DOHH2 (cell line): ENCODE results near the gene GLRX2.

Experiments
- H3F3A ChIP-seq: fragments of 200-600 bp; sonication (generic), shearing (Covaris generic); 2 replicates; pipeline ENCODE4 v1.6.0; 2016; ENCODE audit warnings: antibody characterized with exemption, mild to moderate bottlenecking; ENCODE audit not compliant: control insufficient read depth, insufficient read depth
- H3K27ac ChIP-seq: fragments of 200-600 bp; sonication (generic); 2 replicates; pipeline ENCODE4 v1.5.1; 2014; ENCODE audit warnings: low read depth, mild to moderate bottlenecking, low read length, moderate library complexity
- H3K27me3 ChIP-seq: fragments of 200-600 bp; sonication (generic); 2 replicates; pipeline ENCODE4 v1.6.1; 2014; ENCODE audit warnings: mild to moderate bottlenecking, low read length, mixed read lengths; ENCODE audit not compliant: control insufficient read depth
- H3K36me3 ChIP-seq: fragments of 200-600 bp; sonication (generic); 2 replicates; pipeline ENCODE4 v1.6.1; 2014; ENCODE audit warnings: mild to moderate bottlenecking, low read length, moderate library complexity, mixed read lengths; ENCODE audit not compliant: control insufficient read depth
- H3K4me1 ChIP-seq: fragments of 200-600 bp; sonication (generic); 2 replicates; pipeline ENCODE4 v1.6.1; 2014; ENCODE audit warnings: mild to moderate bottlenecking, low read length, mixed read lengths; ENCODE audit not compliant: control insufficient read depth
- H3K4me2 ChIP-seq: fragments of 200-600 bp; sonication (generic); 2 replicates; pipeline ENCODE4 v1.6.0; 2014; ENCODE audit warnings: mild to moderate bottlenecking, low read length, moderate library complexity
- H3K4me3 ChIP-seq: fragments of 200-600 bp; sonication (generic); 2 replicates; pipeline ENCODE4 v1.5.1; 2014; ENCODE audit warnings: mild to moderate bottlenecking, low read length, mixed read lengths
- H3K79me2 ChIP-seq: fragments of 200-600 bp; sonication (generic); 2 replicates; pipeline ENCODE4 v1.6.1; 2014; ENCODE audit warnings: mild to moderate bottlenecking, low read length, mixed read lengths; ENCODE audit not compliant: control insufficient read depth
- H3K9me2 ChIP-seq: fragments of 200-600 bp; sonication (generic); replicated peaks from 2 replicates; pipeline ENCODE4 v1.6.1; 2014; ENCODE audit warnings: mild to moderate bottlenecking, low read length, mixed read lengths; ENCODE audit not compliant: control insufficient read depth
- H3K9me3 ChIP-seq: fragments of 200-600 bp; sonication (generic); 2 replicates; pipeline ENCODE4 v1.6.1; 2014; ENCODE audit warnings: antibody characterized with exemption, low read length, mixed read lengths; ENCODE audit not compliant: control insufficient read depth, insufficient read depth
- H4K20me1 ChIP-seq: fragments of 200-600 bp; sonication (generic); 2 replicates; pipeline ENCODE4 v1.6.0; 2014; ENCODE audit warnings: low read depth, mild to moderate bottlenecking, antibody characterized with exemption, low read length, moderate library complexity; ENCODE audit not compliant: control insufficient read depth, insufficient read depth
- EZH2phosphoT487 ChIP-seq: fragments of 200-600 bp; sonication (generic); IDR thresholded peaks from 2 replicates; pipeline ENCODE4 v1.6.1; 2017; ENCODE audit warnings: borderline replicate concordance, mild to moderate bottlenecking, antibody characterized with exemption, low read length, moderate library complexity, mixed read lengths
- TF ChIP-seq, protein P1 (sequence below): fragments of 200-600 bp; sonication (generic); IDR thresholded peaks from one replicate; pipeline ENCODE4 v1.5.1; 2014; ENCODE audit warnings: antibody characterized with exemption, mild to moderate bottlenecking, low read depth, low read length; ENCODE audit not compliant: poor library complexity, severe bottlenecking

GLRX2 gene

GRCh38 chr1:193079187-193079586 lies 26.0 kb downstream of the GLRX2 start:
- H3K36me3 ChIP-seq, result peaks cover 83% of the 10 kb centered on the region
- no peaks in the 10 kb centered on the region for H3K9me2 ChIP-seq
- TF ChIP-seq, protein P1, sequence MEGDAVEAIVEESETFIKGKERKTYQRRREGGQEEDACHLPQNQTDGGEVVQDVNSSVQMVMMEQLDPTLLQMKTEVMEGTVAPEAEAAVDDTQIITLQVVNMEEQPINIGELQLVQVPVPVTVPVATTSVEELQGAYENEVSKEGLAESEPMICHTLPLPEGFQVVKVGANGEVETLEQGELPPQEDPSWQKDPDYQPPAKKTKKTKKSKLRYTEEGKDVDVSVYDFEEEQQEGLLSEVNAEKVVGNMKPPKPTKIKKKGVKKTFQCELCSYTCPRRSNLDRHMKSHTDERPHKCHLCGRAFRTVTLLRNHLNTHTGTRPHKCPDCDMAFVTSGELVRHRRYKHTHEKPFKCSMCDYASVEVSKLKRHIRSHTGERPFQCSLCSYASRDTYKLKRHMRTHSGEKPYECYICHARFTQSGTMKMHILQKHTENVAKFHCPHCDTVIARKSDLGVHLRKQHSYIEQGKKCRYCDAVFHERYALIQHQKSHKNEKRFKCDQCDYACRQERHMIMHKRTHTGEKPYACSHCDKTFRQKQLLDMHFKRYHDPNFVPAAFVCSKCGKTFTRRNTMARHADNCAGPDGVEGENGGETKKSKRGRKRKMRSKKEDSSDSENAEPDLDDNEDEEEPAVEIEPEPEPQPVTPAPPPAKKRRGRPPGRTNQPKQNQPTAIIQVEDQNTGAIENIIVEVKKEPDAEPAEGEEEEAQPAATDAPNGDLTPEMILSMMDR, result no peak
- no peak for TF ChIP-seq EZH2phosphoT487
- no peaks in the 10 kb centered on the region for H3K9me3 ChIP-seq
- H3K4me2 ChIP-seq, result no peak overlapping the region
- H3K4me3 ChIP-seq, result no peak overlapping the region
- H3F3A ChIP-seq, result no peaks in the 10 kb centered on the region
- H3K4me1 ChIP-seq, result peaks cover 10% of the 10 kb centered on the region
- no peaks in the 10 kb centered on the region for H4K20me1 ChIP-seq
- H3K27me3 ChIP-seq, result no peaks in the 10 kb centered on the region
- H3K27ac ChIP-seq, result no peak overlapping the region
- peaks cover 9% of the 10 kb centered on the region for H3K79me2 ChIP-seq

DNA sequence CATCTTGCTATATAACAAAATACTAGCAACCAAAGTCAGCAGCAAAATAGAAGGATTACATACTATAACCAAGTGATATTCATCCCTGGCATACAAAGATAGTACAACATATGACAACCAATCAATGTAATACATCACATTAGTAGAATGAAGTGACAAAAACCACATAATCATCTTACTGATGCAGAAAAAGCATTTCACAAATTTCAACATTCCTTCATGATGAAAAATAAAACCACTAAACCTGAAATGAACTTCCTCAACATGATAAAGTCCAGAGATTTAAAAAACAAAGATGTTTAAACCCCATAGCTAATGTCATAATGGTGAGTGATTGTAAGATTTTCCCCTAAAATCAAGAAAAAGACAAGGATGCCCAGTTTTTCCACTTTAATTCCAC lies 27.2 kb downstream of the GLRX2 start:
- H3K9me2 ChIP-seq, result no peaks in the 10 kb centered on the region
- no peak overlapping the region for H3K4me3 ChIP-seq
- H3K36me3 ChIP-seq, result peaks cover 75% of the 10 kb centered on the region
- no peaks in the 10 kb centered on the region for H3K27me3 ChIP-seq
- H4K20me1 ChIP-seq, result no peaks in the 10 kb centered on the region
- peaks cover 14% of the 10 kb centered on the region for H3K79me2 ChIP-seq
- H3K9me3 ChIP-seq, result no peaks in the 10 kb centered on the region
- TF ChIP-seq, protein P1, result no peak
- TF ChIP-seq EZH2phosphoT487, result no peak
- H3F3A ChIP-seq, result no peaks in the 10 kb centered on the region
- H3K4me2 ChIP-seq, result no peak overlapping the region
- H3K4me1 ChIP-seq, result peaks cover 3% of the 10 kb centered on the region
- no peak overlapping the region for H3K27ac ChIP-seq

DNA sequence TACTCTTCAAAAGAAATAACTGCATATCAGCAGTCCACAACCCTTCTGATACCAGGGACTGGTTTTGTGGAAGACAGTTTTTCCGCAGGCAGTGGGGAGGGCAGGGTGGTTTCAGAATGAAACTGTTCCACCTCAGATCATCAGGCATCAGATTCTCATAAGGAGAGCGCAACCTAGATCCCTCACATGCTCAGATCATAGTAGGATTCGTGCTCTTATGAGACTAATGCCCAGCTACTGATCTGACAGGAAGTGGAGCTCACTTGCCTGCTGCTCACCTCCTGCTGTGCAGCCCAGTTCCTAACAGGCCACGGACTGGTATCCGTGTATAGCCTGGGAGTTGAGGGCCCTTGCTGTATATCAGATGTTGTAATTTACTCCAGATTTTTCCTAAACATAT lies 34.3 kb downstream of the GLRX2 start:
- TF ChIP-seq, protein P1, result no peak
- no peak for TF ChIP-seq EZH2phosphoT487
- no peaks in the 10 kb centered on the region for H3K27me3 ChIP-seq
- no peak overlapping the region for H3K4me2 ChIP-seq
- no peak overlapping the region for H3K4me3 ChIP-seq
- H3K79me2 ChIP-seq, result peaks cover 75% of the 10 kb centered on the region
- H3K27ac ChIP-seq, result no peak overlapping the region
- no peaks in the 10 kb centered on the region for H3F3A ChIP-seq
- H3K9me3 ChIP-seq, result no peaks in the 10 kb centered on the region
- peaks cover 11% of the 10 kb centered on the region for H3K4me1 ChIP-seq
- no peaks in the 10 kb centered on the region for H3K9me2 ChIP-seq
- peaks cover 43% of the 10 kb centered on the region for H3K36me3 ChIP-seq
- H4K20me1 ChIP-seq, result no peaks in the 10 kb centered on the region; the same call in 1 of the 2 replicates
